CD4-positive, alpha-beta memory T cell (primary cell): ENCODE results near the gene IL10RA. TPM values are rescaled to one million over a fixed set of nuclear protein-coding genes. Genes with fewer than 3 reads are reported as not detected.

Experiments
- CTCF ChIA-PET: fragments of 350-600 bp; sonication (Branson Sonifier 250); formaldehyde crosslinking; loops from one replicate; lab custom pipeline; 2021; ENCODE audit warnings: inconsistent platforms; ENCODE audit not compliant: partially characterized antibody; lab: Charles Lee
- POLR2A ChIA-PET: fragments of 350-600 bp; sonication (Branson Sonifier 250); formaldehyde crosslinking; loops from one replicate; lab custom pipeline; 2021; ENCODE audit not compliant: partially characterized antibody; lab: Charles Lee
- DNase-seq, 5 donors: peaks; one replicate each; pipeline versions ENCODE4 v3.0.0 to v3.0.0-alpha.2; 2020 to 2022; ENCODE audit warnings: mixed read lengths in 1 of 5
- H3K27ac ChIP-seq: one replicate; pipeline ENCODE4 v1.7.0; 2013; ENCODE audit warnings: low read depth, low read length
- H3K27me3 ChIP-seq: 2 replicates; pipeline ENCODE4 v1.7.0; 2013; ENCODE audit warnings: mild to moderate bottlenecking, low read length, moderate library complexity; ENCODE audit not compliant: insufficient read depth
- H3K36me3 ChIP-seq: 2 replicates; pipeline ENCODE4 v1.7.0; 2013; ENCODE audit warnings: mild to moderate bottlenecking, low read length, moderate library complexity; ENCODE audit not compliant: insufficient read depth
- H3K4me1 ChIP-seq: 2 replicates; pipeline ENCODE4 v1.7.0; 2013; ENCODE audit warnings: mild to moderate bottlenecking, low read length, moderate library complexity; ENCODE audit not compliant: insufficient read depth
- H3K4me3 ChIP-seq, 2 donors: one replicate each; pipeline ENCODE4 v1.7.0; 2013; ENCODE audit warnings: low read length in 2 of 2, mild to moderate bottlenecking in 1 of 2
- H3K9me3 ChIP-seq, 2 donors: one replicate each; pipeline ENCODE4 v1.7.0; 2013; ENCODE audit warnings: low read length in 2 of 2, control low read depth in 1 of 2; ENCODE audit not compliant: control insufficient read depth in 1 of 2
- H3K27ac Mint-ChIP-seq, 7 donors: one replicate each; pipeline ENCODE4 v1.8.0; 2020 to 2021; ENCODE audit warnings: mixed read lengths in 7 of 7, mild to moderate bottlenecking in 6 of 7, inconsistent platforms in 3 of 7, moderate library complexity in 3 of 7
- H3K27me3 Mint-ChIP-seq, 2 donors: one replicate each; pipeline ENCODE4 v1.8.0; 2020 to 2021; ENCODE audit warnings: mixed read lengths in 2 of 2
- H3K36me3 Mint-ChIP-seq, 2 donors: one replicate each; pipeline ENCODE4 v1.8.0; 2020 to 2021; ENCODE audit warnings: mixed read lengths in 2 of 2, inconsistent platforms in 1 of 2, mild to moderate bottlenecking in 1 of 2
- H3K4me1 Mint-ChIP-seq, 4 donors: one replicate each; pipeline ENCODE4 v1.8.0; 2020 to 2021; ENCODE audit warnings: mixed read lengths in 4 of 4, mild to moderate bottlenecking in 1 of 4
- H3K4me3 Mint-ChIP-seq, 8 donors: one replicate each; pipeline ENCODE4 v1.8.0; 2020 to 2021; ENCODE audit warnings: mixed read lengths in 8 of 8, mild to moderate bottlenecking in 7 of 8, moderate library complexity in 6 of 8, inconsistent platforms in 3 of 8
- H3K9me3 Mint-ChIP-seq, 8 donors: one replicate each; pipeline ENCODE4 v1.8.0; 2020 to 2021; ENCODE audit warnings: mixed read lengths in 8 of 8, mild to moderate bottlenecking in 5 of 8, inconsistent platforms in 3 of 8, moderate library complexity in 1 of 8
- intact Hi-C: fragments of 100-400 bp; cut with micrococcal nuclease; formaldehyde crosslinking; loops from one replicate; pipeline ENCODE4 v1.15.1; 2023
- polyA plus RNA-seq, 2 donors: library from polyadenylated mRNA; unstranded; fragments of 300-500 nt; fragmentation: Illumina TruSeq; gene quantifications; one replicate each; pipeline ENCODE4 v1.2.3, GENCODE V29; 2021
- total RNA-seq, 2 experiments: library from RNA; stranded (reverse); gene quantifications; one replicate each; pipeline ENCODE4 v1.2.3, GENCODE V29; 2021

IL10RA gene
- total and polyA plus RNA-seq, 4 experiments from 2014 or later, result 362 to 468 (median 402) TPM

DNA sequence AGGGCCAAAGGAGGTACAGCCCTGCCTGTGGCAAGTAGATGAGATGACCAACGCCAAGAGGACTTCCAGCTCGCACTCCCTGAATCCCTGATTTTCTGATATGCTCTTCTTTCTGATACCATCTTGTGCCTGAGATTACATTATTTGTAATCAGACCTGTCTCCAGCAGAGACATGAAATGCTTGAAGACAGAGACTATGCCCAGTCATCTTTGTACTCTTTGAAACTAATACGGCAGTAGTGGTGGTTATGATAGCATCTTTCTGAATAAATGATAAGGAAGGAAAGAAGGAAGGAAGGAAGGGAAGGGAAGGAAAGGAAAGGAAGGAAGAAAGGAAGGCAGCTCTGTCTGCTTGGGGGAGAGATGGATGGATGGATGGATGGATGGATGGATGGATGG lies 27.8 kb downstream of the IL10RA start:
- POLR2A ChIA-PET, result interaction anchor here (34.5 to 51.5 kb wide), 3 partner anchors 28 to 65 kb away, joined by 1750 to 2125 read pairs (median 1775); partner anchors contain the start of gene IL10RA
- CTCF ChIA-PET, result interaction anchor here (1.4 kb wide), 2 partner anchors 9 to 15 kb away, joined by 3 to 7 read pairs; no protein-coding TSS in a partner anchor
- intact Hi-C loops, result no loop called here

DNA sequence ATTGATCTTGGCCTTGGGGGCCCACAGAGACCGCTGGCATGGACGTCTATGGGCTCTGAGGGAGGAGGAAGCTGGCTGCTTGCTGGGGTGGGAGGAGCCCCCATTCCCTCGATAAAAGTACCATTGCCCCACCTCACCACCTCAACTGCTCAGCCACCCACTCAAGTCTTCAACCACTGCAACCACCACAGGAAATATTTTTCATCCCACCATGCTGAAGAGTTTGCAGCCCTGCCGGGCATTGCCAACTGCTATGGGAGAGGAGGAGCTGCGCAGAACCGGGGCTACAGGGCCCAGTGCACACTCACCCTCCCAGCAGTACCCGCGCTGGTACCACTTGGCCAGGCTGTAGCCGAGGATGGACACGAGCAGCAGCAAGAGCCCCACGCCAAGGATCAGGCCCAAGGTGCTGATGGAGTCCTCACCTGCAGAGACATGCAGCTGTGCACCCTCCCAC lies 29.2 kb downstream of the IL10RA start:
- peaks cover 17 to 21% of the 10 kb centered on the region in 2 donors for H3K36me3 Mint-ChIP-seq
- Histone ChIP-seq H3K36me3 (no peaks in the 10 kb centered on the region), H3K27me3 (no peaks in the 10 kb centered on the region), H3K4me3 (peak overlapping the region in 1 of 2 donors; percentile 13), H3K4me1 (peaks cover 68% of the 10 kb centered on the region), H3K27ac (no peak overlapping the region), H3K9me3 (peaks cover 4 to 10% of the 10 kb centered on the region in 2 donors)
- H3K4me3 Mint-ChIP-seq, result peak overlapping the region in 7 of 8 donors; percentile 51 to 82 (median 69)
- DNase-seq, result no peak
- ChIA-PET CTCF (interaction anchor here (0.9 to 1.4 kb wide), 10 partner anchors 10 to 68 kb away, joined by 3 to 5 read pairs (median 3); no protein-coding TSS in a partner anchor), POLR2A (interaction anchor here (1.2 to 51.5 kb wide), 6 partner anchors 9 to 66 kb away, joined by 5 to 2125 read pairs (median 878); partner anchors contain the start of gene IL10RA)
- no peaks in the 10 kb centered on the region for H3K27me3 Mint-ChIP-seq
- H3K27ac Mint-ChIP-seq, result peak overlapping the region; percentile 77 to 93 (median 82)
- peaks cover 41 to 72% (median 60%) of the 10 kb centered on the region in 4 donors for H3K4me1 Mint-ChIP-seq
- peaks cover 8 to 29% (median 24%) of the 10 kb centered on the region in 8 donors for H3K9me3 Mint-ChIP-seq
- intact Hi-C loops, result no loop called here

More for the DNA sequence above, 27.8 kb downstream of the IL10RA start:
- no peaks in the 10 kb centered on the region for H3K27me3 Mint-ChIP-seq
- no peaks in the 10 kb centered on the region for H3K36me3 ChIP-seq
- H3K4me1 ChIP-seq, result peaks cover 82% of the 10 kb centered on the region
- peak overlapping the region in 6 of 8 donors; percentile 21 to 75 (median 42) for H3K4me3 Mint-ChIP-seq
- DNase-seq, result no peak
- no peak overlapping the region for H3K27ac ChIP-seq
- no peak overlapping the region for H3K4me3 ChIP-seq
- H3K27ac Mint-ChIP-seq, result peak overlapping the region; percentile 54 to 92 (median 65)
- peaks cover 8 to 24% (median 20%) of the 10 kb centered on the region in 8 donors for H3K9me3 Mint-ChIP-seq
- H3K4me1 Mint-ChIP-seq, result peaks cover 55 to 85% (median 72%) of the 10 kb centered on the region in 4 donors
- peaks cover 4 to 10% of the 10 kb centered on the region in 2 donors for H3K9me3 ChIP-seq
- H3K36me3 Mint-ChIP-seq, result peaks cover 16 to 21% of the 10 kb centered on the region in 2 donors
- H3K27me3 ChIP-seq, result no peaks in the 10 kb centered on the region

DNA sequence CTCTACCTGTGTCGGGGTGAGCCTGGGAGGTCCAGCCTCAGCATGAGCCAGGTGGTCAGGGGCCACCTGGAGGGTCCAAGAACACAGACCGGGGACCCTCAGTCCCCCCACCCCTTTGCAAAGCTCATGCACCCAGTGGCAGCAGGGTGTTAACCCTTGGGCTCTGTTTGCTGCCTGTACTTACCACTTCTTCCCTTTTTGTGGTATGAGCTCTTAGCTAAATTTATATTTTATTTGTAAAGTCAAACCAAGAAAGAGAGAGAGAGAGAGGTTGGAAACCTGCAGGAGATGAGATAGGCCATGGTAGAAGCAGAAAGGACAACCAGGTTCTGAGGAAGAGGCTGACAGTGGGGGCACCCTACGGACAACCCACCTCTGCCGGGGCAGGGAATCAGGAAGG lies 29.9 kb downstream of the IL10RA start:
- H3K27ac Mint-ChIP-seq, result peak overlapping the region in 6 of 7 donors; percentile 75 to 93 (median 82)
- no peaks in the 10 kb centered on the region for H3K27me3 Mint-ChIP-seq
- peak overlapping the region; percentile 20 to 82 (median 68) for H3K4me3 Mint-ChIP-seq
- H3K9me3 Mint-ChIP-seq, result peaks cover 8 to 33% (median 27%) of the 10 kb centered on the region in 8 donors
- Histone ChIP-seq H3K36me3 (no peaks in the 10 kb centered on the region), H3K9me3 (peaks cover 4 to 10% of the 10 kb centered on the region in 2 donors), H3K27me3 (no peaks in the 10 kb centered on the region), H3K27ac (no peak overlapping the region), H3K4me1 (peaks cover 61% of the 10 kb centered on the region), H3K4me3 (peak overlapping the region in 1 of 2 donors; percentile 13)
- CTCF ChIA-PET, result interaction anchor here (0.7 to 1.4 kb wide), 9 partner anchors 8 to 70 kb away, joined by 3 to 5 read pairs (median 3); no protein-coding TSS in a partner anchor
- peaks cover 38 to 65% (median 55%) of the 10 kb centered on the region in 4 donors for H3K4me1 Mint-ChIP-seq
- peaks cover 17 to 21% of the 10 kb centered on the region in 2 donors for H3K36me3 Mint-ChIP-seq
- DNase-seq, result no peak
- POLR2A ChIA-PET, result interaction anchor here (1.2 to 51.5 kb wide), 6 partner anchors 8 to 67 kb away, joined by 5 to 2125 read pairs (median 878); partner anchors contain the start of gene IL10RA
- intact Hi-C loops, result no loop called here

DNA sequence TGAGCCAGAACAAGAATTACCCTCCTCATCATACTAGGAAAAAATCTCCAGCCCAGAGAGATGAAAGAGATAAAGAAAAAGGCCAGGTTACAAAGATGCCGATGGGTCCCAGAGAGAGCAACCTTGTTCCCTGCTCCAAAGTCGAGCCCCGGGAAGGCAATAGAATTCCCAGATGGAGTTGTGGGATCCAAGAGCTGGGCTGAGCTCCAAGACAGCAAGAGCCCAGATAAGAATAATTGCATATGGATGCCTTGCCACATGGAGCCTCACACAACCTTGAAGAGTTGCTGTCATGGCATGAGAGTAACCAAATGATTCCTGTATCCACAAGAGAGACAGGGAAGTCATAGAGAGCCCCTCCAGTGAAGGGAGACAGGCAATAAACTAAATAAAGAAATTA lies 30.9 kb downstream of the IL10RA start:
- POLR2A ChIA-PET, result interaction anchor here (37.3 kb wide), 1 partner anchor 31 kb away, joined by 2125 read pairs; the partner anchor contains the start of gene IL10RA
- Histone ChIP-seq H3K27ac (no peak overlapping the region), H3K9me3 (peaks cover 4 to 10% of the 10 kb centered on the region in 2 donors), H3K27me3 (no peaks in the 10 kb centered on the region), H3K4me3 (no peak overlapping the region), H3K36me3 (no peaks in the 10 kb centered on the region), H3K4me1 (peaks cover 51% of the 10 kb centered on the region)
- Mint-ChIP-seq H3K4me1 (peaks cover 37 to 55% (median 49%) of the 10 kb centered on the region in 4 donors), H3K27ac (peak overlapping the region in 2 of 7 donors; percentile 20 to 70), H3K4me3 (peak overlapping the region in 2 of 8 donors; percentile 33 to 34), H3K36me3 (peaks cover 16 to 24% of the 10 kb centered on the region in 2 donors), H3K9me3 (peaks cover 8 to 37% (median 29%) of the 10 kb centered on the region in 8 donors), H3K27me3 (no peaks in the 10 kb centered on the region)
- DNase-seq, result no peak
- intact Hi-C loops, result no loop called here
- CTCF ChIA-PET, result no interaction called here

DNA sequence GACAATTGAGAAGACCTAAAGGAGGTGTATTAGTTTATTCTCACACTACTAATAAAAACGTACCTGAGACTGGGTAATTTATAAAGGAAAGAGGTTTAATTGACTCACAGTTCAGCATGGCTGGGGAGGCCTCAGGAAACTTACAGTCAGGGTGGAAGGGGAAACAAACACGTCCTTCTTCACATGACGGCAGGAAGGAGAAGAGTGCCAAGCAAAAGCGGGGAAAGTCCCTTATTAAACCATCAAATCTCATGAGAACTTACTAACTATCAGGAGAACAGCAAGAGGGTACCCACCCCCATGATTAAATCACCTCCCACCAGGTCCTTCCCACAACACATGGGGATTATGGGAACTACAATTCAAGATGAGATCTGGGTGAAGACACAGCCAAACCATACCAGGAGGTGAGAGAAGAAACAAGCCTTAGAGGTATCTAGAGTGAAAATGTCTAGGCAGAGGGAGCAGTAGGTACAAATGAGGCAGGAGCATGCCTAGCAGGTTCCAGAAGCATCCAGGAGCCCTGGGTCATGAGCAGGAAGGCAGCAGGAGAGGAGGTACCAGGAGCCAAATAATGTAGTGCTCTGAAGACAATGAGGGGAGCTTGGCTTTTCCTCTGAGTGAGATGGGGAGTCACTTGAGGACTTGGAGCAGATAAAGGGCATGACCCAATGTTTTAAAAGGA lies 31.6 kb downstream of the IL10RA start:
- Mint-ChIP-seq H3K4me3 (no peak overlapping the region), H3K9me3 (peaks cover 8 to 37% (median 29%) of the 10 kb centered on the region in 8 donors), H3K27ac (peak overlapping the region in 2 of 7 donors; percentile 60 to 83), H3K27me3 (no peaks in the 10 kb centered on the region), H3K36me3 (peaks cover 13 to 24% of the 10 kb centered on the region in 2 donors), H3K4me1 (peaks cover 33 to 48% (median 44%) of the 10 kb centered on the region in 4 donors)
- no peak for DNase-seq
- CTCF ChIA-PET, result no interaction called here
- Histone ChIP-seq H3K36me3 (no peaks in the 10 kb centered on the region), H3K27ac (no peak overlapping the region), H3K4me3 (no peak overlapping the region), H3K4me1 (peaks cover 44% of the 10 kb centered on the region), H3K9me3 (peaks cover 4 to 10% of the 10 kb centered on the region in 2 donors), H3K27me3 (no peaks in the 10 kb centered on the region)
- intact Hi-C loops, result no loop called here
- POLR2A ChIA-PET, result interaction anchor here (37.3 kb wide), 1 partner anchor 32 kb away, joined by 2125 read pairs; the partner anchor contains the start of gene IL10RA

DNA sequence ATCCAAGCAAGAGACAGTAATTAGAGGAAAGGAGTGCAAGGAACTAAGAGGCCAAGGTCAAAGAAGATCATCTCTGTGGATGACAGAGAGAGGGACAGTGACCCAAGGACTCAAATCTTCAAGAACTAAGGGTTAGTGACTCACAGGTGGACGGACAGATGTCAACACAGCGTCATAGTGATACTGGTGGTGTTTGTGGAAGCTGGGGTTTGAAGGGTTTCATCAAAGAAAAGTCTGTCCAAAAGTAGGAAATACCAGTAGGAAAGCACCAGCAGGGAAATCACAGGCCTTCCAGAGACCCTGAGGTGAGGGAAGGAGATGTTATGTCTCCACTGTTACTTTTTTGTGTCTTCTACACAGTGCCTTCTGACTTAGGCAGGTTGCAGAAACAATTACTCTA lies 32.2 kb downstream of the IL10RA start:
- POLR2A ChIA-PET, result interaction anchor here (1.2 to 37.3 kb wide), 2 partner anchors 30 to 32 kb away, joined by 3 to 2125 read pairs; partner anchors contain the start of gene IL10RA
- Mint-ChIP-seq H3K36me3 (peaks cover 13 to 24% of the 10 kb centered on the region in 2 donors), H3K4me1 (peaks cover 30 to 42% (median 39%) of the 10 kb centered on the region in 4 donors), H3K27me3 (no peaks in the 10 kb centered on the region), H3K9me3 (peaks cover 8 to 37% (median 29%) of the 10 kb centered on the region in 8 donors), H3K4me3 (no peak overlapping the region), H3K27ac (no peak overlapping the region)
- H3K36me3 ChIP-seq, result no peaks in the 10 kb centered on the region
- no peak overlapping the region for H3K27ac ChIP-seq
- H3K27me3 ChIP-seq, result no peaks in the 10 kb centered on the region
- peaks cover 38% of the 10 kb centered on the region for H3K4me1 ChIP-seq
- no peak overlapping the region for H3K4me3 ChIP-seq
- DNase-seq, result no peak
- CTCF ChIA-PET, result no interaction called here
- H3K9me3 ChIP-seq, result peaks cover 4 to 10% of the 10 kb centered on the region in 2 donors
- intact Hi-C loops, result no loop called here
